BLaER1 (cell line): ENCODE data around the gene NEU4.
"Not testable (repeated sequence)": the region's sequence is repeated elsewhere in the genome, so short reads cannot be mapped to it uniquely, and the experiment has no call there.

ENCODE experiments used
- H3K27ac ChIP-seq: shearing (Covaris generic); formaldehyde crosslinking; 2 replicates; pipeline ENCODE4 v1.8.1; 2022
- H3K27me3 ChIP-seq: shearing (Covaris generic); formaldehyde crosslinking; 2 replicates; pipeline ENCODE4 v1.8.1; 2022
- H3K36me3 ChIP-seq: shearing (Covaris generic); formaldehyde crosslinking; 2 replicates; pipeline ENCODE4 v1.8.1; 2022
- H3K4me1 ChIP-seq: shearing (Covaris generic); formaldehyde crosslinking; 2 replicates; pipeline ENCODE4 v1.8.1; 2022
- H3K4me2 ChIP-seq: shearing (Covaris generic); formaldehyde crosslinking; 2 replicates; pipeline ENCODE4 v1.8.1; 2022
- H3K4me3 ChIP-seq: shearing (Covaris generic); formaldehyde crosslinking; 2 replicates; pipeline ENCODE4 v1.8.1; 2022
- H3K9ac ChIP-seq: shearing (Covaris generic); formaldehyde crosslinking; 2 replicates; pipeline ENCODE4 v1.8.1; 2022
- H3K9me3 ChIP-seq: shearing (Covaris generic); formaldehyde crosslinking; 2 replicates; pipeline ENCODE4 v1.8.1; 2022
- H4K20me1 ChIP-seq: shearing (Covaris generic); formaldehyde crosslinking; 2 replicates; pipeline ENCODE4 v1.8.1; 2022
- Cebpa-rat ChIP-seq: shearing (Covaris generic); IDR thresholded peaks from 2 replicates; pipeline ENCODE4 v1.8.1; 2022

NEU4 gene

DNA sequence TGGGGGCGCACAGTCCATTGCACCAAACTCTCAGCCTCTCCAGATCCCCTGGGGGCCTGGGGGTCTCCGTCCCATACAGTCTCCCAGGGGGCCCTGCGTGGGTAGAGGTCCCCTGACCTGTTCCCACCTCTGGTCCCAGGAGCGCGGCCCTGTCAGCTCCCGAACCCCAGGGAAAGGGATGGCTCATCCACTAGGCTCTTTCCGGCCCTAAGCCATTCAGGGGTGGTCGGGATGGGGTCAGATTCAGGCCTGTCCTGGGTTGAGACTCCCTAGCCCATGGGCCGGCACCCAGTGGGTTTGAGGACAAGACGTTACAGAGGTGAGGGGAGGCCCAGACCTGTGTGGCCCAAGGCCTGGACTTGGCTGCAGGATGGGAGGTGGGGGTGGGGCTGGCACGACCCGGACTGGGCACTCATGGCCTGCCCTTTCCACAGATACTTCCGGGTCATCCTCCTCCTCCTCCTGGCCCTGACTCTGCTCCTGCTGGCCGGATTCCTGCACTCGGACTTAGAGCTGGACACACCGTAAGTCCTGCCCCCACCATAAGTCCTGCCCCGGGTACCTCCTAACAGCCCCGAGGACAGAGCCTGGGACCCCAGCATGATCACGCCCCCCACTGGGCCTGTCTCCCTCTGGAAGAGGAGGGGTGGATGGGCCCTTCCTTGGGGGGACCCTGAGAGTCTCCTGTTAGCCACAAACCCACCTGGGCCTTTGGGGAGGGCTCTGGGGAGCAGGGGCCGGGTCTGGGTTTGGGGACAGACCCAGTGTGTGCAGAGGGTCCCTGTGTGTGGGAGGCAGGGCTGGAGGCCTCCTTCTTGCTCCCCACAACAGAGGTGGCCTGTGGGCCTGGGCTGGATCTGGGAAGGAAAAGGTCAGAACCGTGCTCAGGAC is 10.1 kb upstream of the NEU4 start:
- Histone ChIP-seq H3K4me1 (peaks cover 78% of the 10 kb centered on the region), H3K9ac (peak overlapping the region; percentile 60), H3K27ac (peak overlapping the region; percentile 78), H3K9me3 (no peaks in the 10 kb centered on the region), H3K4me3 (no peak overlapping the region; the same call in 1 of the 2 replicates), H3K27me3 (no peaks in the 10 kb centered on the region), H4K20me1 (no peaks in the 10 kb centered on the region), H3K4me2 (peak overlapping the region; percentile 98), H3K36me3 (no peaks in the 10 kb centered on the region)
- TF ChIP-seq Cebpa-rat, result no peak

GRCh38 chr2:241799522-241800197 is 9.3 kb upstream of the NEU4 start:
- Histone ChIP-seq H3K9me3 (no peaks in the 10 kb centered on the region), H3K27ac (peak overlapping the region; percentile 78), H3K9ac (peak overlapping the region; percentile 60; the same call in 1 of the 2 replicates), H3K36me3 (no peaks in the 10 kb centered on the region), H3K4me2 (peak overlapping the region; percentile 98), H3K4me1 (peaks cover 86% of the 10 kb centered on the region), H4K20me1 (no peaks in the 10 kb centered on the region), H3K27me3 (no peaks in the 10 kb centered on the region), H3K4me3 (no peak overlapping the region; the same call in 1 of the 2 replicates)
- no peak for TF ChIP-seq Cebpa-rat

GRCh38 chr2:241800198-241800903 is 8.6 kb upstream of the NEU4 start:
- not testable (repeated sequence) for H4K20me1 ChIP-seq, H3K27me3 ChIP-seq, H3K9me3 ChIP-seq, H3K36me3 ChIP-seq, H3K4me3 ChIP-seq
- Histone ChIP-seq H3K9ac (peak overlapping the region; percentile 60; the same call in 1 of the 2 replicates), H3K4me2 (peak overlapping the region; percentile 98), H3K27ac (peak overlapping the region; percentile 78), H3K4me1 (peaks cover 90% of the 10 kb centered on the region)

DNA sequence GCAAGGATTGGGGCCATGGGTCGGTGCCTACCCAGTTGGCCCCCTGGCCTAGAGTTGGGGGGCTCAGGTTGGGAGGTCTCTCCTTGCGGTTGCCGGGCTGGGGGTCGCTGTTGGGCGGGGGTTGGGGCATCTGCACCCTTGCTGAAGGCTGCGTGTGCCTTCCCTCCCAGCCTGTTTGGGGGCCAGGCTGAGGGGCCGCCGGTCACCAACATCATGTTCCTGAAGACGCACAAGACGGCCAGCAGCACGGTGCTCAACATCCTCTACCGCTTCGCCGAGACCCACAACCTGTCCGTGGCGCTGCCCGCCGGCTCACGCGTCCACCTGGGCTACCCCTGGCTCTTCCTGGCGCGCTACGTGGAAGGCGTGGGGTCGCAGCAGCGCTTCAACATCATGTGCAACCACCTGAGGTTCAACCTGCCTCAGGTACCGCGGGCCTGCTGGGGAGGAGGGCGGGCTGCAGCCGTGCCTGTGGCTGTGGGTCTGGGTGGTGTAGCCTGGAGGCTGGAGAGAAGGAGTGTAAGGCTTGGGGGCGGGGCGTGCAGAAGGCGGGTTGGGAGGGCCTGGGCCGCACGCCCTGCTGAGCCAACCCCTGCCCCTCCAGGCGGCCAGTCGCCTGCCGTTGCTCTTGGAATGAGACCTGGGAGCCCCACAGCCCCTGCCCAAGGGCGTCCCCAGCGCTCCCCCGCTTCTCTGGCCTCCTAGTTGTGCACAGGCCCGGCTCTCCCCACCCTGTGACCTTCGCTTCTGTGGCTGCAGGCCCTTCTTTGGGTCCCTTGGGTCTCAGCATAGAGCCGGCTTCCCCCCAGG is 7.2 kb upstream of the NEU4 start:
- peak overlapping the region; percentile 64 for H3K27ac ChIP-seq

GRCh38 chr2:241802421-241803318 is 6.3 kb upstream of the NEU4 start:
- no peak for TF ChIP-seq Cebpa-rat

More for the DNA sequence above, 7.2 kb upstream of the NEU4 start:
- H3K36me3 ChIP-seq, result no peaks in the 10 kb centered on the region
- no peak for TF ChIP-seq Cebpa-rat
- peak overlapping the region; percentile 48; the same call in 1 of the 2 replicates for H3K4me3 ChIP-seq
- peaks cover 82% of the 10 kb centered on the region for H3K4me1 ChIP-seq
- peak overlapping the region; percentile 98 for H3K4me2 ChIP-seq
- no peaks in the 10 kb centered on the region for H3K27me3 ChIP-seq
- no peaks in the 10 kb centered on the region for H4K20me1 ChIP-seq
- H3K9me3 ChIP-seq, result no peaks in the 10 kb centered on the region
- peak overlapping the region; percentile 34; the same call in 1 of the 2 replicates for H3K9ac ChIP-seq

DNA sequence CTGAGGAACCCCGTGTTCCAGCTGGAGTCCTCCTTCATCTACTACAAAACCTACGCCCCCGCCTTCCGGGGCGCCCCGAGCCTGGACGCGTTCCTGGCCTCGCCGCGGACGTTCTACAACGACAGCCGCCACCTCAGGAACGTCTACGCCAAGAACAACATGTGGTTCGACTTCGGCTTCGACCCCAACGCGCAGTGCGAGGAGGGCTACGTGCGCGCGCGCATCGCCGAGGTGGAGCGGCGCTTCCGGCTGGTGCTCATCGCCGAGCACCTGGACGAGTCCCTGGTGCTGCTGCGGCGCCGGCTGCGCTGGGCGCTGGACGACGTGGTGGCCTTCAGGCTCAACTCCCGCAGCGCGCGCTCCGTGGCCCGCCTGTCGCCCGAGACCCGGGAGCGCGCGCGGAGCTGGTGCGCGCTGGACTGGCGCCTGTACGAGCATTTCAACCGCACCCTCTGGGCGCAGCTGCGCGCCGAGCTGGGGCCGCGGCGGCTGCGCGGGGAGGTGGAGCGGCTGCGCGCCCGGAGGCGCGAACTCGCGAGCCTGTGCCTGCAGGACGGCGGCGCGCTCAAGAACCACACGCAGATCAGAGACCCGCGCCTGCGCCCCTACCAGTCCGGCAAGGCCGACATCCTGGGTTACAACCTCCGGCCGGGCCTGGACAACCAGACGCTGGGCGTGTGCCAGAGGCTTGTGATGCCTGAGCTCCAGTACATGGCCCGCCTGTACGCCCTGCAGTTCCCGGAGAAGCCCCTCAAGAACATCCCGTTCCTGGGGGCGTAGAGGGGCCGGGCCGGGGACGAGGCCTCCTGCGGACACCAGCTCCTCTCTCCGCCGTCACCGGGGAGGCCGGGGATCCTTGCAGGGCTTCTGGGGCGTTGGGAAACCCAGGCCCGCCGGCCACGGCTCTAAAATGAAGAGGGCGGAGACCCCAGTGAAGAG is 5.3 kb upstream of the NEU4 start:
- Histone ChIP-seq H3K27me3 (no peaks in the 10 kb centered on the region), H3K4me2 (peak overlapping the region; percentile 98), H3K27ac (peak overlapping the region; percentile 84), H3K9me3 (no peaks in the 10 kb centered on the region), H3K4me1 (peaks cover 71% of the 10 kb centered on the region), H3K4me3 (peak overlapping the region; percentile 64), H3K36me3 (no peaks in the 10 kb centered on the region), H3K9ac (peak overlapping the region; percentile 80), H4K20me1 (no peaks in the 10 kb centered on the region)
- TF ChIP-seq Cebpa-rat, result no peak

More at GRCh38 chr2:241802421-241803318, 6.3 kb upstream of the NEU4 start:
- Histone ChIP-seq H4K20me1 (no peaks in the 10 kb centered on the region), H3K9ac (peak overlapping the region; percentile 80), H3K4me3 (peak overlapping the region; percentile 64), H3K4me1 (peaks cover 74% of the 10 kb centered on the region), H3K36me3 (no peaks in the 10 kb centered on the region), H3K9me3 (no peaks in the 10 kb centered on the region), H3K27me3 (no peaks in the 10 kb centered on the region), H3K4me2 (peak overlapping the region; percentile 98), H3K27ac (peak overlapping the region; percentile 84)

GRCh38 chr2:241804326-241805229 is 4.4 kb upstream of the NEU4 start:
- peak overlapping the region; percentile 64 for H3K4me3 ChIP-seq
- H3K36me3 ChIP-seq, result no peaks in the 10 kb centered on the region
- peaks cover 71% of the 10 kb centered on the region for H3K4me1 ChIP-seq
- H3K9ac ChIP-seq, result peak overlapping the region; percentile 80
- peak overlapping the region; percentile 84 for H3K27ac ChIP-seq
- peak overlapping the region; percentile 98 for H3K4me2 ChIP-seq
- no peaks in the 10 kb centered on the region for H3K9me3 ChIP-seq
- no peak for TF ChIP-seq Cebpa-rat
- no peaks in the 10 kb centered on the region for H4K20me1 ChIP-seq
- no peaks in the 10 kb centered on the region for H3K27me3 ChIP-seq

- H3K9me3 ChIP-seq, H3K4me2 ChIP-seq, H3K4me3 ChIP-seq, H4K20me1 ChIP-seq, H3K36me3 ChIP-seq, H3K9ac ChIP-seq, H3K27ac ChIP-seq, H3K27me3 ChIP-seq: not testable (repeated sequence)
- H3K4me1 ChIP-seq, result peaks cover 71% of the 10 kb centered on the region
Observed at GRCh38 chr2:241806217-241806616, 2.8 kb upstream of the NEU4 start.
